GM19395 (cell line): ENCODE results near the gene ZFP36L2.

ENCODE experiments used
- ATAC-seq: cut with Tn5 transposase; IDR thresholded peaks from one replicate; pipeline ENCODE4 v1.9.1; 2021; ENCODE audit warnings: mild to moderate bottlenecking, moderate library complexity; ENCODE audit not compliant: unreplicated experiment

Gene ZFP36L2

GRCh38 chr2:43188561-43189386 lies 37.6 kb downstream of the ZFP36L2 start:
- ATAC-seq: no peak

DNA sequence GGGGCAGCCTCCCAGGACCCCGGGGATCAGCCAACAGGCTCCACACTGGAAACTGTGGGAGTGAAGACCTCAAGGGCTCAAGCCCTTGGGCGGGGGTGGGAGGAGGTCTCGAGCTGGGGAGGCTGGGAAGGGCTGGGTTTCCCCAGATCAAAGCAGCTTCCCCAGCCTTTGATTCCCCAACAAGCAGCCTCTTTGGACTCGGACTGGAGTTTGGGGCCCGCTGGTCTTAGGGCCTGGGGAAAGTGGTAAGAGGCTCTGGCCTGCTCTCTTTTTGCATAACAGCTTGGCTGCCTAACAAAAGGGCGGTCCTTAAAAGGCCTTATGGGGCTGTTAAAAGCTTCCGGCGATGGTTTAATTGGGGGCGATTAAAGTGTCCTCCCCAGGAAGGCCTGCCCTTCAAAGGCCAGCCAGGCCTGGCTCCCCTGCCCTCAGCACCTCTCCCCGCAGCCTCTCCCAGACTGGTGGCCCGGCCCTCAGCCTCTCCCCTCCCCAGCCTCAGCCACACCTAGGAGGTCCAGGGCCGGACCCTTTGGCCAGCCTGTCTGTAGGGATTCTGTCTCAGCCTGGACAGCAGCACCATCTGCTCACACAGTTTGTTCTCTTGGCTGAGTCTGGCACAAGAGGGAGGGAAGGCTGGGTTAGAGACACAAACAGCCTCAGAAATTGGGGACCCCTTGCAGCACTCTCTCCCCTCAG lies 39.6 kb downstream of the ZFP36L2 start:
- no peak for ATAC-seq

DNA sequence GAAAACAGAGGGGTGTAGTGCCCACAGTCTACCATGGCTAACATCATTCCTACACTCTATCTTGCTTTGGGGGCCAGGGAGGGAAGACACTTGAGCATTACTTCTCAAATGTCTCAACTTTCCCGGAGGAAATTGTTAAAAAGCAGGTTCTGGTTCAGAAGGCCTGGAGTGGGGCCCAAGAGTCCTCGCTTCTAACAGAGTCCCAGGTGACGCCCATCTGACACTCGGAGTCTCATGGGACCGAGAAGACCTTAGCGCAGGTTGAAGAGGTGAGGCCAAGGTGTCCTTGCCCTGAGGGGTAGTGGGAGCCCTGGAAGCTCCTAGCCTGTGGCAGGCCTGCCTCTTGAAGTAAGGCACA lies 40.1 kb downstream of the ZFP36L2 start:
- no peak for ATAC-seq

DNA sequence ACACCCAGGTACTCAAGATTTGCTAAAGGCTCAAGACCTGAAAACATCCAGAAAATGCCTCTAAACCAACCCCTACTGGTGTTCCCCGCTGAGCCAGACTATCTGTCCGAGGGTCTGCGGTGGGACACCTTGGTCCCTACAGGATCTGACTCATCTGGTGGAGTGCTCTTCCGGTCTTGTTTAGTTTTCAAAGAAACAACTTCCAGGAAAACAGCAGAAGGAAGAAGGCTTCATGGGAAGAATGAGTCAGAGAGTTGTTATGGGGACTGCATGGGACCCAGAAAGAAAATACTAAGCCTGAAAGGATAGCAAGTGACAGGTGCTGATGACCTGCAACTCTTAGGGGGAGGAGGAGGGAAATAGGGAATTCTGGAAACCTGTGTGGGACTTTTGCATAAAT lies 41.3 kb downstream of the ZFP36L2 start:
- ATAC-seq: no peak

GRCh38 chr2:43184339-43184895 lies 42.0 kb downstream of the ZFP36L2 start:
- no peak for ATAC-seq

GRCh38 chr2:43183743-43184142 lies 42.7 kb downstream of the ZFP36L2 start:
- no peak for ATAC-seq

DNA sequence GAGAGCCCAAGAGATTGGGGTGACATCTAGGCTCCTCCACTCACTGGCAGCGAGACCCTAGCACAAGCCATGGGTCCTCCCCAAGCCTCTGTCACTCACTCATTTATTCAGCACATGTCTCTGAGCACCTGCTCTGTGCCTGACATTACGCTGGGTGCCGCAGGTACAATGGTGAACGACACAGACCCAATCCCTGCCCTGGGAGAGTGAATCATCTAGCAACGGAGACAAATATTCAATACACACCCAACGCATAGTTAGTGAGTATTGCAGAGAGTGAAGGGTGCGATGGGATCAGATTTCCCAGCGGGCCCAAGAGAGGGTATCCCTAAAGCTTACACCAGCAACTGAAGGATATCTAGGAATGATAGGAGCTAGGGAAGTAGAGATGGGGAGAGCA lies 45.5 kb downstream of the ZFP36L2 start:
- ATAC-seq: no peak

GRCh38 chr2:43179942-43180341 lies 46.5 kb downstream of the ZFP36L2 start:
- no peak for ATAC-seq

- ATAC-seq: no peak
These were observed 47.5 kb downstream of the ZFP36L2 start for GRCh38 chr2:43178602-43179542.

GRCh38 chr2:43178055-43178598 lies 48.3 kb downstream of the ZFP36L2 start:
- ATAC-seq: no peak

- ATAC-seq: no peak
These were observed 50.0 kb downstream of the ZFP36L2 start for GRCh38 chr2:43176449-43176848.

DNA sequence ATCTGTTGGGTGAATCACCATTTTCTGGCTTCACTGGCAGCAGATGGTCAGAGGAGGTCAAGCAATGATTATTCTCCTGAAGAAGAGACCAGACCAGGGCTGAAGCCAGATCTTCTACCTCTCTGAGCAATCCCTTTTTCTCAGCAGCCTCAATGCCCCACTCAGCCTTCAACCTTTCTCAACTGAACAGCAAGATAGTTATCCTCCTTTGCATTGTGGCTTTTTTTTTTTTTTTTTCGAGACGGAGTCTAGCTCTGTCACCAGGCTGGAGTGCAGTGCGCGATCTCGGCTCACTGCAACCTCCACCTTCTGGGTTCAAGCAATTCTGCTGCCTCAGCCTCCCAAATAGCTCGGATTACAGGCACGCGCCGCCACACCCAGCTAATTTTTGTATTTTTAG lies 50.5 kb downstream of the ZFP36L2 start:
- no peak for ATAC-seq

GRCh38 chr2:43175020-43175441 lies 51.4 kb downstream of the ZFP36L2 start:
- ATAC-seq: no peak

- peak; percentile 89 for ATAC-seq
These were observed 52.0 kb downstream of the ZFP36L2 start for GRCh38 chr2:43174368-43174916.
